Glomerular endothelial cell (primary cell): Measurements from ENCODE around the gene ANKRD35. TPM values are rescaled to one million over a fixed set of nuclear protein-coding genes. Genes with fewer than 3 reads are reported as not detected.

Experiments
- total RNA-seq: library from RNA; depleted of rRNA; stranded (reverse); fragments of >200 nt; gene quantifications from 2 replicates; pipeline ENCODE4 v1.2.3, GENCODE V29; 2015

Gene ANKRD35
- total RNA-seq, 1 donor from 2014 or later = 0.93 TPM

Other genes starting within 250 kb of the ANKRD35 start
- gene PDZK1, start 178.5 kb downstream of the ANKRD35 start, total RNA-seq = not detected in 2 replicates
- gene CD160, start 166.4 kb downstream of the ANKRD35 start, total RNA-seq = not detected in 2 replicates
- 9.4 and 12.3 TPM in 2 replicates for gene RNF115, start 61.8 kb downstream of the ANKRD35 start, total RNA-seq
- 23.6 and 28.9 TPM in 2 replicates for gene POLR3C, start 61.7 kb downstream of the ANKRD35 start, total RNA-seq
- 3.4 and 5.7 TPM in 2 replicates for gene NUDT17, start 40.2 kb downstream of the ANKRD35 start, total RNA-seq
- 28.8 and 37.5 TPM in 2 replicates for gene PIAS3, start 26.8 kb downstream of the ANKRD35 start, total RNA-seq
- gene ITGA10, start 24.2 kb upstream of the ANKRD35 start, total RNA-seq = 4.9 and 5.3 TPM in 2 replicates
- 30.0 and 32.7 TPM in 2 replicates for gene PEX11B, start 32.9 kb upstream of the ANKRD35 start, total RNA-seq
- gene RBM8A, start 41.6 kb upstream of the ANKRD35 start, total RNA-seq = 153 and 164 TPM in 2 replicates
- 41.6 and 42.2 TPM in 2 replicates for gene LIX1L, start 72.2 kb upstream of the ANKRD35 start, total RNA-seq
- 0.35 and 0.44 TPM in 2 replicates for gene ANKRD34A, start 78.7 kb upstream of the ANKRD35 start, total RNA-seq
- gene POLR3GL, start 78.8 kb upstream of the ANKRD35 start, total RNA-seq = 13.4 and 18.7 TPM in 2 replicates
- gene TXNIP, start 110.7 kb upstream of the ANKRD35 start, total RNA-seq = 98.0 and 102 TPM in 2 replicates
- gene HJV, start 135.9 kb upstream of the ANKRD35 start, total RNA-seq = not detected in 2 replicates